CD4-positive, alpha-beta memory T cell (primary cell): ENCODE measurements around the gene KLHL40. TPM values are rescaled to one million over a fixed set of nuclear protein-coding genes. Genes with fewer than 3 reads are reported as not detected.

ENCODE experiments used
- CTCF ChIA-PET: fragments of 350-600 bp; sonication (Branson Sonifier 250); formaldehyde crosslinking; loops from one replicate; lab custom pipeline; 2021; ENCODE audit warnings: inconsistent platforms; ENCODE audit not compliant: partially characterized antibody; lab: Charles Lee
- POLR2A ChIA-PET: fragments of 350-600 bp; sonication (Branson Sonifier 250); formaldehyde crosslinking; loops from one replicate; lab custom pipeline; 2021; ENCODE audit not compliant: partially characterized antibody; lab: Charles Lee
- DNase-seq, 5 donors: peaks; one replicate each; pipeline versions ENCODE4 v3.0.0 to v3.0.0-alpha.2; 2020 to 2022; ENCODE audit warnings: mixed read lengths in 1 of 5
- H3K27ac ChIP-seq: one replicate; pipeline ENCODE4 v1.7.0; 2013; ENCODE audit warnings: low read depth, low read length
- H3K27me3 ChIP-seq: 2 replicates; pipeline ENCODE4 v1.7.0; 2013; ENCODE audit warnings: mild to moderate bottlenecking, low read length, moderate library complexity; ENCODE audit not compliant: insufficient read depth
- H3K36me3 ChIP-seq: 2 replicates; pipeline ENCODE4 v1.7.0; 2013; ENCODE audit warnings: mild to moderate bottlenecking, low read length, moderate library complexity; ENCODE audit not compliant: insufficient read depth
- H3K4me1 ChIP-seq: 2 replicates; pipeline ENCODE4 v1.7.0; 2013; ENCODE audit warnings: mild to moderate bottlenecking, low read length, moderate library complexity; ENCODE audit not compliant: insufficient read depth
- H3K4me3 ChIP-seq, 2 donors: one replicate each; pipeline ENCODE4 v1.7.0; 2013; ENCODE audit warnings: low read length in 2 of 2, mild to moderate bottlenecking in 1 of 2
- H3K9me3 ChIP-seq, 2 donors: one replicate each; pipeline ENCODE4 v1.7.0; 2013; ENCODE audit warnings: low read length in 2 of 2, control low read depth in 1 of 2; ENCODE audit not compliant: control insufficient read depth in 1 of 2
- H3K27ac Mint-ChIP-seq, 7 donors: one replicate each; pipeline ENCODE4 v1.8.0; 2020 to 2021; ENCODE audit warnings: mixed read lengths in 7 of 7, mild to moderate bottlenecking in 6 of 7, inconsistent platforms in 3 of 7, moderate library complexity in 3 of 7
- H3K27me3 Mint-ChIP-seq, 2 donors: one replicate each; pipeline ENCODE4 v1.8.0; 2020 to 2021; ENCODE audit warnings: mixed read lengths in 2 of 2
- H3K36me3 Mint-ChIP-seq, 2 donors: one replicate each; pipeline ENCODE4 v1.8.0; 2020 to 2021; ENCODE audit warnings: mixed read lengths in 2 of 2, inconsistent platforms in 1 of 2, mild to moderate bottlenecking in 1 of 2
- H3K4me1 Mint-ChIP-seq, 4 donors: one replicate each; pipeline ENCODE4 v1.8.0; 2020 to 2021; ENCODE audit warnings: mixed read lengths in 4 of 4, mild to moderate bottlenecking in 1 of 4
- H3K4me3 Mint-ChIP-seq, 8 donors: one replicate each; pipeline ENCODE4 v1.8.0; 2020 to 2021; ENCODE audit warnings: mixed read lengths in 8 of 8, mild to moderate bottlenecking in 7 of 8, moderate library complexity in 6 of 8, inconsistent platforms in 3 of 8
- H3K9me3 Mint-ChIP-seq, 8 donors: one replicate each; pipeline ENCODE4 v1.8.0; 2020 to 2021; ENCODE audit warnings: mixed read lengths in 8 of 8, mild to moderate bottlenecking in 5 of 8, inconsistent platforms in 3 of 8, moderate library complexity in 1 of 8
- intact Hi-C: fragments of 100-400 bp; cut with micrococcal nuclease; formaldehyde crosslinking; loops from one replicate; pipeline ENCODE4 v1.15.1; 2023
- polyA plus RNA-seq, 2 donors: library from polyadenylated mRNA; unstranded; fragments of 300-500 nt; fragmentation: Illumina TruSeq; gene quantifications; one replicate each; pipeline ENCODE4 v1.2.3, GENCODE V29; 2021
- total RNA-seq, 2 experiments: library from RNA; stranded (reverse); gene quantifications; one replicate each; pipeline ENCODE4 v1.2.3, GENCODE V29; 2021

KLHL40 gene
- total and polyA plus RNA-seq, 4 experiments from 2014 or later, result not detected

DNA sequence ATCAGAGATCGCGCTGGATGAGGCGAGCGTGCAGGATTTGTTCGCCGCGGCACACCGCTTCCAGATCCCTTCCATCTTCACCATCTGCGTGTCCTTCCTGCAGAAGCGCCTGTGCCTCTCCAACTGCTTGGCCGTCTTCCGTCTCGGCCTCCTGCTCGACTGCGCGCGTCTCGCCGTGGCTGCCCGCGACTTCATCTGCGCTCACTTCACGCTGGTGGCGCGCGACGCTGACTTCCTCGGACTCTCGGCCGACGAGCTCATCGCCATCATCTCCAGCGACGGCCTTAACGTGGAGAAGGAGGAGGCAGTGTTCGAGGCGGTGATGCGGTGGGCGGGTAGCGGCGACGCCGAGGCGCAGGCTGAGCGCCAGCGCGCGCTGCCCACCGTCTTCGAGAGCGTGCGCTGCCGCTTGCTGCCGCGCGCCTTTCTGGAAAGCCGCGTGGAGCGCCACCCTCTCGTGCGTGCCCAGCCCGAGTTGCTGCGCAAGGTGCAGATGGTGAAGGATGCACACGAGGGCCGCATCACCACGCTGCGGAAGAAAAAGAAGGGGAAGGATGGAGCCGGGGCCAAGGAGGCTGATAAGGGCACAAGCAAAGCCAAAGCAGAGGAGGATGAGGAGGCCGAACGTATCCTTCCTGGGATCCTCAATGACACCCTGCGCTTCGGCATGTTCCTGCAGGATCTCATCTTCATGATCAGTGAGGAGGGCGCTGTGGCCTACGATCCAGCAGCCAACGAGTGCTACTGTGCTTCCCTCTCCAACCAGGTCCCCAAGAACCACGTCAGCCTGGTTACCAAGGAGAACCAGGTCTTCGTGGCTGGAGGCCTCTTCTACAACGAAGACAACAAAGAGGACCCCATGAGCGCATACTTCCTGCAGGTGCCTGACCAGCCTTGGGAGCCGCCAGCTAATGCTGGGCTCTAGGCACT is 819 bp downstream of the KLHL40 start:
- CTCF ChIA-PET, result no interaction called here
- Mint-ChIP-seq H3K36me3 (no peaks in the 10 kb centered on the region), H3K4me3 (peak overlapping the region in 4 of 8 donors; percentile 13 to 66 (median 40)), H3K4me1 (peaks cover 0 to 2% (median 0%) of the 10 kb centered on the region in 4 donors), H3K27ac (no peak overlapping the region), H3K27me3 (peaks cover 14 to 20% of the 10 kb centered on the region in 2 donors), H3K9me3 (no peaks in the 10 kb centered on the region)
- Histone ChIP-seq H3K9me3 (no peaks in the 10 kb centered on the region), H3K36me3 (no peaks in the 10 kb centered on the region), H3K4me3 (no peak overlapping the region), H3K27ac (no peak overlapping the region), H3K27me3 (no peaks in the 10 kb centered on the region), H3K4me1 (no peaks in the 10 kb centered on the region)
- POLR2A ChIA-PET, result no interaction called here
- DNase-seq, result no peak
- intact Hi-C loops, result no loop called here

DNA sequence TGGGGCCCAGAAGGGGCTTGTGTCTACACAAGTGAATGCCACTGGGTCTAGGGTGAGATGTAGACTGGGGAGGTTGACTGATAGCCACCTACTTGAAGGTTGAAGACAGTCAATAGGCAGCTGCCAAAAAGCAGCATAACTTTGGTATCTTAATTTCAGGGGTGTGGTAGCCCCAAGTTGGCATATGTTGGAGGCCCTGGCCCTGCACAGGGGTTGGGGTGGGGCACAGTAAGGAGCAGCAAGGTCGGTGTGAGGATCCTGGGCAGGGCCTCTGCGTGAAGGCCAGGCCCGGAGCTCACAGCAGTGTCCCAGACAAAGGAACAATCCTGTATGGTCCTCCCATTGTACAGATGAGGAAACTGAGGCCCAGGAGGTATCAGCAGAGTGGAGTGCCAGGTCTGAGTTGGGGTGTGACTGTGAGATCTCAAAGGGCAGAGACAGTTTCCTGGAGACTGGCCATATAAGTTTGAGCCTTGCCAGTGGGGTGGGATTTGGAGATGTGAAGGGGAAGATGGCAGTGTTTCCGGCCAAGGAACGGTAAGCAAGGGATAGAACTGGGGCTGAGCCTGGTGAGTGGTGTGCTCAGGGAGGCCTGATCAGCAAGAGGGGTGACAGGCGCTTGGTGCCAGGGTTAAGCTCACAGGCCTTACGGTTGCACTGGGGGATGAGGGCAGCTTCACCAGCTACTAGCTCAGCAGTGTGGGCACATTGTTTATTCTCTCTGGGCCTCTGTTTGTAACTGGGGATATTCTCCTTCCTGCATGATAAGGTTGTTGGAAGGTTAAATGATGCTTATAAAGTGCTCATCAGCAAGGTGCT is 1.7 kb downstream of the KLHL40 start:
- DNase-seq, result no peak
- H3K4me3 Mint-ChIP-seq, result no peak overlapping the region
- ChIA-PET POLR2A (no interaction called here), CTCF (no interaction called here)
- H3K4me3 ChIP-seq, result no peak overlapping the region
- H3K9me3 Mint-ChIP-seq, result no peaks in the 10 kb centered on the region
- H3K27me3 ChIP-seq, result no peaks in the 10 kb centered on the region
- no peak overlapping the region for H3K27ac ChIP-seq
- no peaks in the 10 kb centered on the region for H3K36me3 Mint-ChIP-seq
- no peaks in the 10 kb centered on the region for H3K36me3 ChIP-seq
- H3K4me1 Mint-ChIP-seq, result peaks cover 0 to 2% (median 0%) of the 10 kb centered on the region in 4 donors
- no peak overlapping the region for H3K27ac Mint-ChIP-seq
- H3K27me3 Mint-ChIP-seq, result peaks cover 11 to 16% of the 10 kb centered on the region in 2 donors
- intact Hi-C loops, result no loop called here
- H3K4me1 ChIP-seq, result no peaks in the 10 kb centered on the region
- no peaks in the 10 kb centered on the region for H3K9me3 ChIP-seq

DNA sequence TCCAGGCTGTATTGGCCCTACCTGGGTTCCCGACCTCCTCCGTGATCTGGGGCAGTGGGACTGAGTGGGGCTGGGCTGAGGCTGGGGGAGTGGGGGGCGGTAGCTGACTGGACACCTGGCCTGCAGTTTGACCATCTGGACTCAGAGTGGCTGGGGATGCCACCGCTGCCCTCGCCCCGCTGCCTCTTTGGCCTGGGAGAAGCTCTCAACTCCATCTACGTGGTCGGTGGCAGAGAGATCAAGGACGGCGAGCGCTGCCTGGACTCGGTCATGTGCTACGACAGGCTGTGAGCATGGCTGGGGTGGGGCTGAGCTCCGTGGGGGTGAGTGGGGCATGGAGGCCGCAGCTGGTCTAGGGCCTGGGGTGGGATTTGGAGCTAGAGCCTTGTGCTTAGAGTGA is 2.7 kb downstream of the KLHL40 start:
- intact Hi-C loops, result no loop called here
- no peaks in the 10 kb centered on the region for H3K9me3 ChIP-seq
- Mint-ChIP-seq H3K4me3 (no peak overlapping the region), H3K4me1 (peaks cover 0 to 2% (median 0%) of the 10 kb centered on the region in 4 donors), H3K9me3 (no peaks in the 10 kb centered on the region), H3K36me3 (no peaks in the 10 kb centered on the region), H3K27ac (no peak overlapping the region), H3K27me3 (peaks cover 11 to 16% of the 10 kb centered on the region in 2 donors)
- no peak for DNase-seq
- no peaks in the 10 kb centered on the region for H3K36me3 ChIP-seq
- H3K4me1 ChIP-seq, result no peaks in the 10 kb centered on the region
- H3K4me3 ChIP-seq, result no peak overlapping the region
- ChIA-PET POLR2A (no interaction called here), CTCF (no interaction called here)
- no peaks in the 10 kb centered on the region for H3K27me3 ChIP-seq
- no peak overlapping the region for H3K27ac ChIP-seq

DNA sequence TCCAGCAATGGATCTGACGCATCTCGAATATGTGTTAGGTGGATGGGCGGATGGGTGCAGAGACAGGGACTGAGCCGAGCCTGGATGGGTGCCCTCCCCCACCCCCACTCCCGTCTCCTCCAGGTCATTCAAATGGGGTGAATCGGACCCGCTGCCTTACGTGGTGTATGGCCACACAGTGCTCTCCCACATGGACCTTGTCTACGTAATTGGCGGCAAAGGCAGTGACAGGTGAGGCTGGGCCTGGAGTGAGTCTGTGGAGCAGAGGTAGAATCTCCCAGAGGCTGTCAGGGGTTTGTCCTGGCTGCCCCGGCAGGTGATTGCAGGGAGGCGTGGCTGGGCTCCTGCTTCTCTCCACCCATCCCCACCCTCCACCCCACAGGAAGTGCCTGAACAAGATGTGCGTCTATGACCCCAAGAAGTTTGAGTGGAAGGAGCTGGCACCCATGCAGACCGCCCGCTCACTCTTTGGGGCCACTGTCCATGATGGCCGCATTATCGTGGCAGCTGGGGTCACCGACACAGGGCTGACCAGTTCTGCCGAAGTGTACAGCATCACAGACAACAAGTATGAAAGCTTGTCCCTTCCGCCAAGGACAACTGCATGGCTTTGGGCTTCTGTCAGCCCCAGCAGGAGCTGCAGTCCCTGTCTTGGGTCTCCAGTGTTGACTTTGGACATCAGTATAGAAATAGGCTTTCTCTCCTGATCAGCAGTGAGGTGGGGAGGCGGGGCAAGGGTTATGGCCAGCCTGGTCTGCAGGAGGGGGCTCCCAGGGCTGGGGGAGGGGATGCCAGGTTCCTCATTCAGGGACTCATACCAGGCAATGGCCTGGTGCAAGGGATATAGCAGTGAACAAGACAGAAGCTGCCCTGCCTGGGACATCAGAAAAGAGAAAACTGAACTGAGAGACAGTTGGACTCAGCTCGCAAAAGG is 3.4 kb downstream of the KLHL40 start:
- Histone ChIP-seq H3K27me3 (no peaks in the 10 kb centered on the region), H3K36me3 (no peaks in the 10 kb centered on the region), H3K27ac (no peak overlapping the region), H3K4me3 (no peak overlapping the region), H3K9me3 (no peaks in the 10 kb centered on the region), H3K4me1 (no peaks in the 10 kb centered on the region)
- CTCF ChIA-PET, result no interaction called here
- Mint-ChIP-seq H3K9me3 (no peaks in the 10 kb centered on the region), H3K27ac (no peak overlapping the region), H3K36me3 (no peaks in the 10 kb centered on the region), H3K27me3 (peaks cover 7 to 16% of the 10 kb centered on the region in 2 donors), H3K4me3 (no peak overlapping the region), H3K4me1 (peaks cover 0 to 2% (median 0%) of the 10 kb centered on the region in 4 donors)
- intact Hi-C loops, result no loop called here
- no peak for DNase-seq
- POLR2A ChIA-PET, result no interaction called here

DNA sequence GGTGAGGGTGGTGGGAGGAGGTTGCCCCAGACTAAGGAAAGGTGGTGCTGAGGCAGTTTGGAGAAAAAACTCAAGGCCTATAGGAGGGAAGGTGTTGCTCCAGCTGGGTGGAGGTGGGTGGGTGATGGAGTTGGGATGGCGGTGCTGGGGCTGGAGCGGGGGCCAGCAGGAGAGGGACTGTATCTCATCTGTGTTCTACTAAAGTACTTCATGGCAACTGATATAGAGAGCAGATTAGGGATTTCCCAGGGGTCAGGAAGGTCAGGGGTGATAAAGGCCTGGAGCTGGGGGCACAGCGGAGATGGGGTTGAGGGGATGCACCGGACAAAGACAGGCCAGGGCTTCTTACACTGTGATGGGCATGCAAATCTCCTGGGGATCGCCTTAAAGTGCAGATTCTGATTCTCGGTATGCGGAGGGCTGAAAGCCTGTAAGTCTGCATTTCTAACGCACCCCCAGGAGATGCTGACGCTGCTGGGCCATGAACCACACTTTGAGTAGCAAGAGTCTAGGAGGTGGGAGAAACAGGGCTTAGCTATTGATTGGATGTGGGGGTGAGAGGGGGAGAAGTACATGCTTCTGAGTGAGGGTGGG is 4.2 kb downstream of the KLHL40 start:
- DNase-seq, result no peak
- Histone ChIP-seq H3K9me3 (no peaks in the 10 kb centered on the region), H3K4me3 (no peak overlapping the region), H3K27me3 (no peaks in the 10 kb centered on the region), H3K36me3 (no peaks in the 10 kb centered on the region), H3K4me1 (no peaks in the 10 kb centered on the region), H3K27ac (no peak overlapping the region)
- no peak overlapping the region for H3K27ac Mint-ChIP-seq
- H3K27me3 Mint-ChIP-seq, result peaks cover 6 to 15% of the 10 kb centered on the region in 2 donors
- H3K9me3 Mint-ChIP-seq, result no peaks in the 10 kb centered on the region
- H3K36me3 Mint-ChIP-seq, result no peaks in the 10 kb centered on the region
- peaks cover 0 to 2% (median 0%) of the 10 kb centered on the region in 4 donors for H3K4me1 Mint-ChIP-seq
- ChIA-PET POLR2A (no interaction called here), CTCF (no interaction called here)
- H3K4me3 Mint-ChIP-seq, result no peak overlapping the region
- intact Hi-C loops, result no loop called here

DNA sequence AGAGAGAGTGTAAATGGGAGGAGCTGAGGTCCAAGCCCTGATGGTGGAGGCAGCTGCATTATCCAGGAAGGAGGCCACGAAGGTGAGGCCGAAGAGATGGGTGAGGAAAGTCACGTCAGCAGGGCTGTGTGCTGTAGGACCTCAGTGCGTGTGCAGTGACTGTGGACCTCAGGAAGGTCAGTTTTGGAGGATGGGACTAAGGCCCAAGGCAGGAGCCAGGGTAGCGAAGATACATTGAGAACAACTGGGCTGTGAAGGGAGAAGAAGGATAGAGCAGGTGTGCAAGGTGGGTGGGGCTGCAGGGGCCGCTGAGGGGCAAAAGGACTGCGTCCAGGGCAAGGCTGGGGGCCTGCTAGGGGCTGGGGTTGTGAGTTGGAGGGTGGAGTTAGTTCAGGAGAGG is 4.9 kb downstream of the KLHL40 start:
- Mint-ChIP-seq H3K4me1 (peaks cover 0 to 2% (median 0%) of the 10 kb centered on the region in 4 donors), H3K4me3 (no peak overlapping the region), H3K27me3 (peaks cover 1 to 10% of the 10 kb centered on the region in 2 donors), H3K36me3 (no peaks in the 10 kb centered on the region), H3K27ac (no peak overlapping the region), H3K9me3 (no peaks in the 10 kb centered on the region)
- ChIA-PET CTCF (no interaction called here), POLR2A (no interaction called here)
- H3K36me3 ChIP-seq, result no peaks in the 10 kb centered on the region
- H3K27ac ChIP-seq, result no peak overlapping the region
- H3K9me3 ChIP-seq, result no peaks in the 10 kb centered on the region
- no peaks in the 10 kb centered on the region for H3K4me1 ChIP-seq
- no peak for DNase-seq
- intact Hi-C loops, result no loop called here
- H3K4me3 ChIP-seq, result no peak overlapping the region
- no peaks in the 10 kb centered on the region for H3K27me3 ChIP-seq
